ENCODE results near the gene RNF17. TPM values are rescaled to one million over a fixed set of nuclear protein-coding genes. Genes with fewer than 3 reads are reported as not detected.

The RNF17 gene
- total RNA-seq, 1 donor, result not detected

DNA sequence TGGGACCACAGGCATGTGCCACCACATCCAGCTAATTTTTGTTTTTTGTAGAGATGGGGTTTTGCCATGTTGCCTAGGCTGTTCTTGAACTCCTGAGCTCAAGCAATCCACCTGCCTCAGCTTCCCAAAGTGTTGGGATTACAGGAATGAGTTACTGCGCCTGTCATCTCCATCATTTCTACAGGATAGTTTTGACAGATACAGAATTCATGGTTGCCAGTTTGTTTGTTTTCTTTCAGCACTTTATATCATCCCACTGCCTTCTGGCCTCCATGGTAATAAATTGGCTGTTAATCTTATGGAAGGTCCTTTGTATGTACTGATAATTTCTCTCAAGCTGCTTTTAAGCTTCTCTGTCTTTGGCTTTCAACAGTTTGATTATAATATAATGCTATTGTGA is 165.2 kb downstream of the RNF17 start:
- TF ChIP-seq, protein P1, sequence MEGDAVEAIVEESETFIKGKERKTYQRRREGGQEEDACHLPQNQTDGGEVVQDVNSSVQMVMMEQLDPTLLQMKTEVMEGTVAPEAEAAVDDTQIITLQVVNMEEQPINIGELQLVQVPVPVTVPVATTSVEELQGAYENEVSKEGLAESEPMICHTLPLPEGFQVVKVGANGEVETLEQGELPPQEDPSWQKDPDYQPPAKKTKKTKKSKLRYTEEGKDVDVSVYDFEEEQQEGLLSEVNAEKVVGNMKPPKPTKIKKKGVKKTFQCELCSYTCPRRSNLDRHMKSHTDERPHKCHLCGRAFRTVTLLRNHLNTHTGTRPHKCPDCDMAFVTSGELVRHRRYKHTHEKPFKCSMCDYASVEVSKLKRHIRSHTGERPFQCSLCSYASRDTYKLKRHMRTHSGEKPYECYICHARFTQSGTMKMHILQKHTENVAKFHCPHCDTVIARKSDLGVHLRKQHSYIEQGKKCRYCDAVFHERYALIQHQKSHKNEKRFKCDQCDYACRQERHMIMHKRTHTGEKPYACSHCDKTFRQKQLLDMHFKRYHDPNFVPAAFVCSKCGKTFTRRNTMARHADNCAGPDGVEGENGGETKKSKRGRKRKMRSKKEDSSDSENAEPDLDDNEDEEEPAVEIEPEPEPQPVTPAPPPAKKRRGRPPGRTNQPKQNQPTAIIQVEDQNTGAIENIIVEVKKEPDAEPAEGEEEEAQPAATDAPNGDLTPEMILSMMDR (IDR thresholded peaks at IDR 0.05; ENCODE audit: insufficient read depth, low read length), result no peak

More for the DNA sequence above, 165.2 kb downstream of the RNF17 start:
- H3K4me3 ChIP-seq (ENCODE audit: low read depth, low read length), result no peak overlapping the region
- no peak for DNase-seq (ENCODE audit: low read depth)

Other genes with a start within 250 kb of the RNF17 start
- gene ATP12A, start 83.8 kb upstream of the RNF17 start, total RNA-seq (ENCODE audit: low replicate concordance), result not detected in 2 replicates

Data from fibroblast of the aortic adventitia (primary cell).